Kidney glomerular epithelial cell (primary cell): Measurements from ENCODE around the gene IFT122.
"Not testable (repeated sequence)": the region's sequence is repeated elsewhere in the genome, so short reads cannot be mapped to it uniquely, and the experiment has no call there.

Experiments
- DNase-seq: peaks from one replicate; lab custom pipeline; 2025; lab: John Stamatoyannopoulos, UW

The IFT122 gene

GRCh38 chr3:129540776-129541516 is 100.9 kb downstream of the IFT122 start:
- no peak for DNase-seq

GRCh38 chr3:129542747-129543146 is 102.7 kb downstream of the IFT122 start:
- DNase-seq, result no peak

GRCh38 chr3:129543156-129543790 is 103.2 kb downstream of the IFT122 start, which contains the start of gene H1-8:
H1-8 (plus strand) TSS chr3:129543175; CDS start chr3:129543219, 44 bp downstream.
- DNase-seq, result no peak

- no peak for DNase-seq
Measured at GRCh38 chr3:129543999-129544398, 104.0 kb downstream of the IFT122 start.

- not testable (repeated sequence) for DNase-seq
Measured at GRCh38 chr3:129545951-129546350, 105.9 kb downstream of the IFT122 start.

GRCh38 chr3:129547241-129547640 is 107.2 kb downstream of the IFT122 start:
- DNase-seq, result no peak

GRCh38 chr3:129548104-129548965 is 108.3 kb downstream of the IFT122 start:
- DNase-seq, result no peak

- DNase-seq, result peak; percentile 33
Measured at GRCh38 chr3:129549006-129549800, 109.2 kb downstream of the IFT122 start.

GRCh38 chr3:129549805-129550204 is 109.8 kb downstream of the IFT122 start:
- DNase-seq, result no peak

GRCh38 chr3:129552287-129553050 is 112.4 kb downstream of the IFT122 start:
- DNase-seq, result no peak

- DNase-seq, result no peak
Measured at GRCh38 chr3:129553171-129553570, 113.1 kb downstream of the IFT122 start.

- DNase-seq, result no peak
Measured at GRCh38 chr3:129553719-129554118, 113.7 kb downstream of the IFT122 start.

GRCh38 chr3:129554356-129555152 is 114.5 kb downstream of the IFT122 start:
- DNase-seq, result no peak

GRCh38 chr3:129555153-129555550 is 115.1 kb downstream of the IFT122 start:
- DNase-seq, result no peak

GRCh38 chr3:129555616-129556357 is 115.8 kb downstream of the IFT122 start:
- no peak for DNase-seq

GRCh38 chr3:129556358-129556695 is 116.3 kb downstream of the IFT122 start:
- DNase-seq, result no peak

- no peak for DNase-seq
Measured at GRCh38 chr3:129556890-129557547, 117.0 kb downstream of the IFT122 start.

- no peak for DNase-seq
Measured at GRCh38 chr3:129557548-129557894, 117.5 kb downstream of the IFT122 start.
